Vagina (tissue), 2 donors: Measurements from ENCODE around the gene ZFYVE26.

Experiments
- CTCF ChIP-seq, 3 experiments: fragments of 450-650 bp in 2 of 3; fragments of 200-600 bp in 1 of 3; sonication (generic) in 1 of 3; IDR thresholded peaks; one replicate each; pipeline ENCODE4 v1.5.1; 2017 to 2019; ENCODE audit warnings: antibody characterized with exemption in 3 of 3, mild to moderate bottlenecking in 2 of 3, moderate library complexity in 2 of 3
- POLR2AphosphoS5 ChIP-seq, 2 donors: sonication (generic); formaldehyde crosslinking; IDR thresholded peaks; one replicate each; pipeline ENCODE4 v1.9.0; 2017; ENCODE audit warnings: antibody characterized with exemption in 2 of 2, mild to moderate bottlenecking in 2 of 2, low read depth in 1 of 2; ENCODE audit not compliant: insufficient read depth in 1 of 2

GRCh38 chr14:67850066-67850830 is 33.9 kb upstream of the ZFYVE26 start:
- TF ChIP-seq POLR2AphosphoS5 (IDR thresholded peaks at IDR 0.05; ENCODE audit: insufficient read depth in 1 of 2, low read depth in 1 of 2) (no peak), CTCF (IDR thresholded peaks at IDR 0.05) (no peak)
